Activated CD4-positive, alpha-beta T cell treated with anti-CD3 and anti-CD28 coated beads, Interleukin-10, Interleukin-2, amounts not matched to agents 100 ng/mL and 50 ng/mL, durations not matched to agents 16 hours and 8 hours (primary cell): ENCODE results near the gene AHDC1.
"Not testable (repeated sequence)": the region's sequence is repeated elsewhere in the genome, so short reads cannot be mapped to it uniquely, and the experiment has no call there.

ENCODE experiments used
- DNase-seq: peaks from one replicate; pipeline ENCODE4 v3.0.0-alpha.2; 2020

The AHDC1 gene

DNA sequence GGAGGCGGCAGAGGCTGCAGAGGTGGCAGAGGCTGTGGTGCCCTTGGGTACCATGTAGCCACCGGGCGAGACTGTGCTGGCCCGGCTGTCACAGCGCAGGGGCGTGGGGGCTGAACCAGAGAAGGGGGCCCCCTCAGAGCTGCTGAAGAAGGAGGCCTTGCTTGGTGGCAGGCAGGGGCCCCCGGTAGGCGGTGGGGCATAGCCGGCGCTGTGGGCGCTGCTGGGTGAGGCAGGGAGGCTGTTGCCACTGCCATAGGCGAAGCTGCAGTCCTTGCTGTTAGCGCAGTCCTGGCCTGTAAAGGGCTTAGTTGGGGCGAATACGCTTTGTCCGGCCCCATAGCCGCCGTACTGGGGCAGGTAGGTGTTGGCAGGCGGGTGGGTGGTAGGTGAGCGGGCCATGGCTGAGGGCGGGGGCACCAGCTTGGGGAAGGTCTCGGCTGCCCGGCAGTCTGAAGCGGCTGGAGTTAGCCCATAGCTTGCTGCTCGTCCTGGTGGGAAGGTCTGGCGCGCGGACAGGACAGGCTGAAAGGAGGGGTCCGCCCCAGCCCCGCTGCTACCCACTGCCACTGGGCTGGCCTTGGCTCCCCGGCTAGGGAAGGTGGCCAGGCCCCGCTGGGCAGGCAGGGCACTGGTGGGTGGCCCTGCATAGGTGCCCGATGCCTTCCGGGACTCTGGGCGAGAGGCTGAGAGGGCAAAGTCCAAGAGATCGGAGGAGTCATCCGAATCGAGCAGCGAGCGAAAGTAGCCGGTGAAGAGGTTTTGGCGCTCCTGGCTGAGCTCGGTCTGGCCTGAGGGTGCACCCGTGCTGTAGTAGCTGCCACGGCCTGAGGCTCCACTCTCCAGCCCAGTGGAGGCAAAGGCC lies 54.9 kb downstream of the AHDC1 start:
- DNase-seq, result no peak

GRCh38 chr1:27548136-27548853 lies 55.6 kb downstream of the AHDC1 start:
- DNase-seq, result no peak

DNA sequence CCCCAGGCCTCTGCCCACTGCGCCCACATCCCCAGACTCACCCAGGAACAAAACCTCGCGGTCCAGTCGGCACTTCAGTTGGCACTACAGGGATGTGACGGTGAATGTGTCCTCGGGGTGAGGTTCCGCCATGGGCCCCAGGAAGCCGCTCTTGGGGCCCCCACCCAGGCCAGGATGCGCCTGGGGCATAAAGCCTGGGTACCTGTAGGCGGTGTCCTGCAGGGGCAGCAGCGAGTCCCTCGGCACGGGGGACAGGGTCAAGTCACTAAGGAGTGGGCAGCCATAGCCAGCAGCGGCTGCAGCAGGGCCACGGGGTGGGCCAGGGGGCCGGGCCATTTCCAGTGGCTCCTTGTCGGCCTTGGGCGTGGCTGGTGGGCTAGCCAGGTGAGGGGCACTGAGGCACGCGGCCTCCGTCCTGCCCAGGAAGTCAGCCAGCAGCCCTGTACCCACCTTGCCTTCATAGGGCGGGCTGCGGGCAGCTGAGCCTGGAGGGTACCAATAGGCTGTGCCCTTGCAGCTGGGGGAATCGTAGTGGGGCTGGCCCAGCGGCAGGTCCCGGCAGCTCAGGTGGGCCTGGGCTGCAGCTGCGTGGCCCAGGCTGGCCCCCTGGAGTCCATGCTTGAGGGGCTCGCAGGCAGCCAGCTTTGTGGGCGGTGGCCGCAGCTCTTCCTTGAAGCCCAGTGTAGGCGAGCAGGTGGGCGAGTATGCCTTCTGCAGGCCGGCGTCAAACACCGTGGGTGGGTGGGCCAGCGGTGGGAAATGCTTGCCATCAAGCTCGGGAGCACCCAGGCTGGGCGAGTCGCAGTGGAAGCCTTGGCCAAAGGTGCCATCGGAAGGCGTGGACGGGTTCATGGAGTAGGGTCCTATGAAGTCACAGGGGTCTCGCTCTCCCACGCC lies 56.5 kb downstream of the AHDC1 start:
- DNase-seq, result no peak

DNA sequence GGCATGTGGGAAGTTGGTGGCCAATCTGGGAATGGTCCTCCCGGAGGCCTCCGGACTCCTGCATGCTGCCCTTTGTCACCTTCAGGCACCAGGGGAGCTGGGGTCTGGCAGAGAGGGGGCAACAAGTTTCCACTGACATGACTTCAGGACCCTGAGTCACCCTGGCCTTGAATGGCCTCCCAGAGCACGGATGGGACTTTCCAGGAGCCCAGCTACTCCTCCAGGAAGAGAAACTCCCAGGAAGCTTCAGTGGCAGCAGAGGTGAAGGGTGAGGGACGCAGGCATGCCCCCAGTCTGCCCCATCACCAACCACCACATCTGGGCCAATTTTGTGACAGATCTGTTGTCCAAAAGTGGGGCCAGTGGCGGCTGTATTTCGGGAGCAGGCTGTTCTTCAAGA lies 58.1 kb downstream of the AHDC1 start:
- DNase-seq, result no peak

DNA sequence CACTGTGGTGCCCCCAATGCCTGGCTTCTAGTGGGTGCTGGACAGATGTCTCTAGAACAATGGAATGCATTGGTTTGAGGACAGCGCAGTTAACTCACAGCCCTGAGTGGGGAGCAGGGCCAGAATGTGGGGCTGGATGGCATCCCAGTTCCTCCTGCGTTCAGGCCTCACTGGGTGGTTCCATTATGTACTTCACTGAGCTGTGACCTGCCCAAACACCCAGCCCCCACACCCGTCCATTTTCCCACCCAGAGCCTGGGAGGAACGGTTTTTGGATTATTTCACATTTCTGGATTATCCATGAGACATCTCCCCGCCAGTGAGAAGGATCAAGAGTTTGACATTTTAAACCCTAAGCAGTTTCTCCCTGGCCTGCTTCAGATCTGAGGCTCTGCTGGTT lies 58.7 kb downstream of the AHDC1 start:
- DNase-seq, result no peak

- no peak for DNase-seq
Measured at GRCh38 chr1:27544834-27545233, 59.1 kb downstream of the AHDC1 start.

DNA sequence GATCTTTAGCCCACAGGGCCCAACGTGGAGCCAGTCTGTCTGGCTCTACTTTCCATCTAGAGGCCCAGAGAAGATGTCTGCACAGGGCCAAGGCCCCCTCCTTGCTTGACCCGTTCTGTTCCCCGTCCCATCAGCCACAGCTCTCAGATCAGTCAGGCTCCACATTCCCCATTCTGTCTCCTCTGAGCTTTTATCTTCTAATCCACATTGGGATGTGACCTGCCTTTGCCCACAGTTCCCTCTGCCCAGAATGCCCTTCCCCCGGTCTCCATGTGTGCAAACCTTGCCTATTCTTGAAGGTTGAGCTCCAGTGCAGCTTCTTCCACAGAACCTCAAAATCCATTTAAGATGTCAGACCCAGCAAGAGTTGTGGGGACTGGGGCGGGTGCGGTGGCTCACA lies 60.7 kb downstream of the AHDC1 start:
- no peak for DNase-seq

DNA sequence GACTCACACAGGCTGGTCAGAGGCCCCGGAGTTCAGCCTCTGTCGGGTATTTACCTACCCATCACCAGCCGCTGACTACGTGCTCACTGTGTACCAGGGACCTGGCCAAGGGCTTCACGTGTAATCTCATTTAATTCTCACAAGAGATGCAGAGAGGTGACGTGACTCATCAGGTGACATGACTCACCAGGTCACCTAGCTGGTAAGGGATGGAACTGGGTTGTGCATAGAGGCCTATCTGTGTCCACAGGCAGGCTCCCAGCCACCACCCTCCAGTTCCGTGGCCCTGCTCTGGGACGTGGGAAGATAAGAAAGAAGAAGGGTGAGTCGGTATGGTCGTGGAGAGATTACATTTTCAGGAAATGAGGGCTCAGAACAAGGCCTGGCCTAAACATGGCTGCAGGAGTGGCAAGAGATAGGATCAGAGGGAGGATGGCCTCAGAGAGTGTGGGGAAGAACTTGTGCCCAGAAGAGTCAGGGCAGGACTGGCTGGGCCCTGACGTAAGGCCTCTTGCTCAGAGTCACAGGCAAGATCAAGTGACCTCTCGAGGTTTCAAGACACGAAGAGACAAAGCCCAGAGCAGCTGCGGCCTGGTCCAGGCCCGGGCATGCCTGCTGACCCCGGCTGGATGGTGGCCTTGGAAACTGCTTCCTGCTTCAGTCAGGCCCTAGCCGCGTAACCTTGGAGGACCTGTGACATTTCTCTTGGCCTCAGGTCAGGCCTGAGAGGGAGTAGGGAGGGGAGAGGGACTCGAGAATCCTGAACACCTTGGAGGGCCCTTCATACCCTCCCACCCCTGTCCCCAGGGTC lies 61.3 kb downstream of the AHDC1 start:
- DNase-seq, result peak; percentile 45

- no peak for DNase-seq
Measured at GRCh38 chr1:27539901-27540861, 63.8 kb downstream of the AHDC1 start.

- DNase-seq, result no peak
Measured at GRCh38 chr1:27538793-27539192, 65.2 kb downstream of the AHDC1 start.

DNA sequence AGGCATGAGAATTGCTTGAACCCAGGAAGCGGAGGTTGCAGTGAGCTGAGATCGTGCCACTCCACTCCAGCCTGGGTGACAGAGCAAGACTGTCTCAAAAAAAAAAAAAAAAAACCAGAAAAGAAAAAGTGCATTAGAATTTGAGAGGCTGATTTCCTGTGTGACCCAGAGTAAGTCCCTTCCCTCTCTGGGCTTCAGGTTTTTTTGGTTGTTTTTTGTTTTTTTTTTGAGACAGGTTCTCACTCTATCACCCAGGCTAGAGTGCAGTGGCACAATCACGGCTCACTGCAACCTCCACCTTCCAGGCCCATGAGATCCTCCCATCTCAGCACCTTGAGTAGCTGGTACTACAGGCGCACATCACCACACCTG lies 65.7 kb downstream of the AHDC1 start:
- DNase-seq, result not testable (repeated sequence)

DNA sequence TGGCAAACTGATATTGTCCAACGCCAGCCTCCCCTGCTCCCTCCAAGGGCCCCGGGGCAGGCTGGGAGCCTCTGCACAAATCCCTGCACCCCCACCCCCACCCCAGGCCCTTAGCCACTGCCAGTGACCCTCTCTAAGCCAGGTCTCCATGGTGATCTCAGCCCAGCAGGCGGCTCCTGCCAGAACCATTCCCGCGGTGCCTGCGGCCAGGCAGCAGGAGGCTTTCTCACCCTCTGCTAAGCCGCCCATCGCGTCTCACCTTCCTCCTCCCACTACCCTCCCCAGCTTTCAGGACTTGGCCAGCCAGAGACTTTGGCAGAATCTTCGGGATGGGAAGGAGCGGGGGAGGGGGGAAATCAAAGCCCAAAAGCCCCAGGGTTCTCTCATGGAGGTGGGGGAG lies 67.2 kb downstream of the AHDC1 start:
- DNase-seq, result no peak

GRCh38 chr1:27536010-27536757 lies 67.8 kb downstream of the AHDC1 start:
- DNase-seq, result no peak

DNA sequence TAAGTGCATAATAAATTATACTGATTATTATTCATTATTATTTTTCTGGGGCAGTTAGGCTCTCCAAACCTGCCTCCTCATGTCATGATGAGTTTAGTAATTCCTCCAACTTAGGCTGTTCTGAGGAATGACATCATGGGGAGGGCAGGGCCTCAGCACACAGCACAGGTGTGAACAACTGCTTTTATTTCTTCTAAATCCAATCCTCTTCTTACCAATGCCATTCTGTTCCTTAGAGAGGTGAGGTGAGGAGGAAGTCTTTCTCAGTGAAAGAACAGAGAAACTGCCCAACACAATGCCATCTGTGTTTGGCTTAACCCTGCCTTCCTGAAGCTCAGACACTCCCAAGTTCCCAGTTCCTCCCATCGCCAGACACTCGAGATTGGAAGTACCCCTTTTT lies 68.6 kb downstream of the AHDC1 start:
- no peak for DNase-seq

DNA sequence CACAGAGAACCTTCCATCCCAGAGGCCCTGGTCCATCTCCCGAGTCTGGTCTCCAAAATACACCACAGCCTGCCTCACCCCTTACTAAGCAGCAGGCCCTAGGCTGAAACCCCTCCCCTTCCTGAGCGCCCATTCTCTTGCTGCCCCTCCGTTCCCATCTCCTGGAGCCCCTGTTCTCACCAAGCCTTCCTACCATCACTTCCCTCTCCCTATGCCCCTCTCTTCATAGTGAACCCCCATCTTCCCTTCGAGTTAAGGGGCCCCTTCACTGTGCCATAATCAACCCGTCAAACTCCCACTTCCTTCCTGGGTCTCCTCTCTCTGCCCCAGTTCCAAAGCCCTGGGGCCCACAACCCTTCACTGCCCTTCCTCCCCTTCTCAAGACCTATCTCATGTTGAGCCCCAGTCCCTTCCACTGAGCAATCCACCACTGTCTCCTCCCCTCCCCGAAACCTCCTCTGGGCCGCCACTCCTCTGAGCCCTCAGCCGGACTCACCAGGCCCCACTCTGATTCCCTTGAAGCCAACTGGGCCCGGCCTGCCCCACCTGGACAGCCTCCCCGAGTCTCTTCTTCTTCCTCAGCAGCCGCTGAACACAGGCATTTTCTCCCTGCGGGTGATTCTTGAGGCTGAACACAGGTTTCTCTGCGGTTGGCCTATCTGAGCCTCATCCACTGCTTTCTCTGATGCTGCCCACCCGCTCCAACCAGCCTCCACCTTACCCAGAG lies 71.8 kb downstream of the AHDC1 start:
- no peak for DNase-seq

DNA sequence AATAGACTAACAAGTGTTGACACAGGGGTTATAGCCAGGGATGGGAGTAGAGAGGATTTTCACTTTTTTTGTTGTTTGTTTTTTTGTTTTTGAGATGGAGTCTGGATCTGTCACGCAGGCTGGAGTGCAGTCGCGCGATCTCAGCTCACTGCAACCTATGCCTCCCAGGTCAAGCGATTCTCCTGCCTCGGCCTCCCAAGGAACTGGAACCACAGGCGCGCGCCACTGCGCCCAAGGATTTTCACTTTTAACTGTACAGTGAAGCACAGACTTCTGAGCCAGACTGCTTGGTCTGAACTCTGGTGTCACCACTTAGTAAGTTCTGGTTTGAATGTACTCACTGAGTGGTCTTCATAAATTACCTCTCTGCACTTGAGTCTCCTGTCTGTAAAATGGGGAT lies 73.8 kb downstream of the AHDC1 start:
- DNase-seq, result no peak

- no peak for DNase-seq
Measured at GRCh38 chr1:27529704-27530018, 74.3 kb downstream of the AHDC1 start.

DNA sequence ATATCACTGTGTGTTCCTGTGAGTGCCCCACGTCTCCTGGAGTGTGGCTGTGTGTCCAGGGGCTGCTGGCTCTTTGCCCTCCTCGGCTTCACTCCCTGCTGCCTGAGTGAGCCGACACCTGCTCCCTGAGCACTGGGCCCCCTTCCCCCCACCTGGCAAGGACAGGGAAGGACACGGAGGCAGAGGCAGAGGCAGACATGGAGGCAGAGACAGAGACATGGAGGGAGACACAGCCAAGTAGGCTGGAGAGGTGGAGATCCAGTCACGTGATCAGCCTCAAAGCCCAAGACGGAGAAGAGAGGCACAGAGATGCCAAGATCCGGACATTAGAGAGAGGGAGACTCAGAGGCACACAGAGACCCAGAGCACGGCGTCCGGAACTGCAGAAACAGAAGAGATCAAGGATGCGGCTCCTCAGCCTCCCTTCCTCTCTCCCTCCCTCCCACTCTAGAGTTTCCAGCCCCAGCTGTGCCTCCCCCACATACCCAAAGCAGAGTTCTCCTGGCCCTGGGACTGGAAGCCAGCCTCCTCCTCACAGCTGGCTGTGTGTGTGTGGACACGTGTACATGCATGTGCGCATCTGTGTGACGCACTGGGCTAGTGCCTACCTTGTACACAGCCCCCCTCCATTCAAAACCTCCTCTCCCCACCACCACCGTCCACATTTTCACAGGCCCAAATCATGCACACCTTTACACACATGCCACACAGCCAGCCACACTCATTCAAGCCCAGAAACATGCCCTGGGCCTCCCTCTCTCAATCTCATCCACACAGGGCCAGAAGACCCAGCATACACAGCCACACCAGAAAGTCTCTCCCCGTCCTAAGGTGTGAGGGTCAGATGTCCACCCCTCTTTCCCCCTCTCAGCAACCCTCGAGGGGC lies 74.9 kb downstream of the AHDC1 start:
- no peak for DNase-seq
